GM18868 (cell line): Measurements from ENCODE around the gene SOX5.

Source experiments
- ATAC-seq: cut with Tn5 transposase; IDR thresholded peaks from one replicate; pipeline ENCODE4 v1.9.1; 2021; ENCODE audit warnings: mild to moderate bottlenecking, moderate library complexity; ENCODE audit not compliant: unreplicated experiment

The SOX5 gene

DNA sequence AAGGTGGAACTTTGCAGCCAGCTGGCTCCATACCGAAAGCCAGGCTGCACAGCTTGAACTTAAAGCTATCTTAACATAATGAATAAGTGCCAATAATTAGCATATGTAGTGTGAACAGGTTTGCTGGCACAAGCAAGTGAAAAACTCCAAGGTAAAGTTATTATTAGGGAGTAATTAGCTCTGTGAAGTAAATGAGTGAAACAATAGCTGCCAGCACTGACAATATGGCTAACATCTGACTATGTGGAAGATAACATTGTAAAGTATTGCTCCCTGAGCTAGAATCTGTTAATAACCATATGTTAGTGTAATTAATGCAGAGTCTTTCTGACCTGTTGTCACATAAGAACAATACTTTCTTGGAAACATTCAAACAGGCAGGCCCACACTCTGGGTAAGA lies 246.4 kb downstream of the SOX5 start:
- no peak for ATAC-seq

DNA sequence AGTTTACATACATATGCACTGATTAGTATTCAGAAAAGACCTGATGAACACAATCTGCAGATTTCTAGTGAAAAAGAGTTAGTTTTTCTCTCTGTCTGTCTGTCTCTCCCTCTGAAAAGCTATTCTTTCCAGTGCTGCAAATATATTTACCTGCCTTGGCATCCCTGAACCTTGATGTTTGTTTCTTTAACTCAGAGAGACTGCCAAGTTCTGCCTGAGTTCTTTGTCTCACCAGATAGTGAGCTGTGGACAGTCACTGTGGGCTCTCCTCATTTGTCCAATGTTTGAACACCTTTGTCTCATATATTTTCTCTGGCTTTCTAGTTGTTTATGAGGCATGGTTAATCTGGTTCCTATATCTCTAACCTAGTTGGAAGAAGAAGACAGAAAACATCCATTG lies 250.4 kb downstream of the SOX5 start:
- ATAC-seq = no peak

DNA sequence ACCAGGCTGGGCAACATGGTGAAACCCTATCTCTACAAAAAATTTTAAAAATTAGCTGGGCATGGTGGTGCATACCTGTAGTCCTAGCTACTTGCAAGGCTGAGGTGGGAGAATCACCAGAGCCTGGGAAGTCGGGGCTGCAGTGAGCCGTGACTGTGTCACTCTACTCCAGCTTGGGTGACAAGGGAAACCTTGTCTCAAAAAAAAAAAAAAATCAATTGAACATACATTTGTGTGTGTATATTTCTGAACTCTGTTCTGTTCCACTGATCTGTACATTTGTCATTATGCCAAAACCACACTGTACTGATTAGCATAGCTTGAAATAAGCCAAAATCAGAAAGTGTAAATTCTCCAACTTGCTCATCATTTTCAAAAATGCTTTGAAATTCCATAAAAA lies 254.6 kb downstream of the SOX5 start:
- ATAC-seq = no peak

DNA sequence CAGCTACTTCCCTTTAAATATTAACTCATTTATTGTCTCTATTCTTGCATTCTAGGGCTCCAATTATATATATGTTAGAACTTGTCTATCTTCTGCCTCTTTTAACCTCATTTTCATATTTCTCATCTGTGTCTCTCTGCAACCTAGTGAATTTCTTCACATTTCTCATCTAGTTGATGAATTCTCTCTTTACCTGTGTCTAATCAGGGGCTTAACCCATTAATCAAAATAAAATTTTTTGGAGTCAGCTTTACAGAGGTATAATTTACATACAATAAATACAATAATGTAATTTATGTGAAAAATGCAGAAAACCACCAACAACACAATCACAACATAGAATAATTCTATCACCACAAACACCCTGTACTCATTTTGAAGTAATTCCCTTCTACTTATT lies 255.2 kb downstream of the SOX5 start:
- ATAC-seq = no peak

DNA sequence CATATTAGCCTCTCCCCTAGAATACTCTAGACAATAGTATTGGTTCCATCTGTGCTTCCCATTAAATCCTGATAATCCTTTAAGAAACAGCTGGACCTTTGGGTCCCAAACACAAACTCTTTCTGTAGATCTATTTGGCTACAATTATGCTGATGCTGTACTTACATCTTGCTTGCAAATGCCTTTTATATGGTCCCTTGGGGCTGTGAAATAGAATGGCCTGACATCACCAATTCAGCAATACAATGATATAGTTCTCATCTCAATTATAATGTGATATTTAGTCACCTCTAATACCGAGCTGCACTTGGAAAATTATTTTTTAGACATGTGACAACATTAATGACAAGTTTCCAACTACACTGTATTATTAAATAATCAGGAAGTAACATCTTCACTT lies 261.5 kb downstream of the SOX5 start:
- ATAC-seq = no peak

DNA sequence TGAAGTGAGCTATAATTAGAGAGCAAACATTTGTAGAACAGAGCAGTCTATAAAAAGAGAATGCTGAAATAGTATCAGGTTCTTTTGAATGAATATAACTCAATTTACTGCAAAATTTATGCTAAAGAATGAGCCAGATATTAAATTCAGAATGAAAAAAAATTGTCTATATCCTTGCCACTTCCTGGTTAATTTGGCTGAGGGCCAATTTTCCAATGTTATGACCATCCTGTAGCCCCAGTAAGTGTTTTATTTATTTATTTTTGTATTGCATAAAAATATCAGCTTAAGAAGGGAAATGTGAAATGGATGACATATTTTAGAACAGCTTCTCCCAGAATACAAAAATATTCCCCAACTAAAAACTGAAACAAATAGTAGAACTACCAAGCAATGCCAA lies 263.4 kb downstream of the SOX5 start:
- ATAC-seq = no peak

DNA sequence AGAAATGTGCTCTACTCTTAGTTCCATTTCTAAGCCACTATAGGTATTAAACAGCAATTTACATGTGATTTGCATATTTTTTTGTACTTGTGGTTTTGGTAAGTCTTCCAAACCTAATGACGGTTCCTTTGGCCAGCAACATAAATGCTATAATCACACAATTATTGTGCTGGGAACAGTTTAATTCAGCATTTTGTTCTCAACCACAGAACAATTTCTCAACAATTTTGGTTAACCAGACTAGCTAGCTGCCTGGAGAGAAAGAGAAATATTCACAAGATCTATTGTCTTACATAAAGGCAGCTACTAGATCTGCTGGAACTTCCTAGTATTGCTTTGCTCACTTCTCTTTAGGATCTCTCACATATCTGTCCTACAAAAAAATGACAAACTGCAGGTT lies 265.3 kb downstream of the SOX5 start:
- no peak for ATAC-seq

DNA sequence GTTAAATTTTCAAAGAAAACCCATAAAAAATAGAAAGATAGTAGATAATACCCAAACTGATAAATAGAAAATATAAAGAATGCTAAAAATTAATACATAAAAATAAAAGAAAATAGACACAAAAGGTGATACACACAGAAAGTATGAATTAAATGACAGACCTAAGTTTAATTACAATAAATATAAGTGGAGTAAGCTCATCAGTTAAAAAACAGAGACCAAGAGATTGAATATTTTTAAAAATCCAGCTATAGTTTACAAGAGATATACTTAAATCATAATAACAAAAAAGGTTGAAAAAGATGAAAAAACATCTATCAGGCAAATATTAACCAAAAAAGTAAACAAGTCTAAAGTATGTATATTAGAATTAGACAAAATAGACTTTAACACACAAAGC lies 268.2 kb downstream of the SOX5 start:
- ATAC-seq = no peak

DNA sequence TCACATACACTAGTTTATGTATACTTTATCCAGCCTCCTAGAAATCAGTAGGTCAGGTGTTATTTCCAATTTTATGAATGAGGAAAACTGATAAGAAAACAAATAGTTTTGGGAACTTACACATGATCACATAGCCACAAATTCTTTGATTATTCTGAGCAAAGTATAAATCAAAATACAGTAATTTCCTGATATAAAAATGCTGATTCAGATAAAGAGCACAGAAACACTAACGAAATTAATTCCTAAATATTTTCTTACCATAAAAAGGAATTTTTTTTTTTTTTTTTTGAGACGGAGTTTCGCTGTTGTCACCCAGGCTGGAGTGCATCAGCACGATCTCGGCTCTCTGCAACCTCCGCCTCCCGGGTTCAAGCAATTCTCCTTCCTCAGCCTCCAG lies 275.4 kb downstream of the SOX5 start:
- no peak for ATAC-seq

DNA sequence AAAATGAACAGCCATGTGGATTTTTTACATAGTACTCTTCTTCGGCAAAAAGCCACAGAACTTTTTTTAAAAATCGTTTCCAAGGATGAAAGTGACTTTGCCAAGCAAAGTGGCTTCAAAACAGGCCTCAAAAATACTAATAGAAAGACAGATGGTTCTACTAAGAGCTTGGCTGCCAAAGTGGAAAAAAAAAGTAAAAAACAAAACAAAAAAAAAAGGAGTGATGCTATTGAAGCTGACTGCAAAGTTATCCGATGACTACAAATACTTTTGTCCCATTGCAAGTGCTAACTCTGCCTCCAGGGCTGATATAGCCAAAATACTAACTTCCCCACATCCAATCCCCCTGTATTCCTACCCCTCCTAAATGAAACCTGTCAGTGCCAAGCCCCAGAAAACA lies 277.6 kb downstream of the SOX5 start:
- ATAC-seq = no peak

DNA sequence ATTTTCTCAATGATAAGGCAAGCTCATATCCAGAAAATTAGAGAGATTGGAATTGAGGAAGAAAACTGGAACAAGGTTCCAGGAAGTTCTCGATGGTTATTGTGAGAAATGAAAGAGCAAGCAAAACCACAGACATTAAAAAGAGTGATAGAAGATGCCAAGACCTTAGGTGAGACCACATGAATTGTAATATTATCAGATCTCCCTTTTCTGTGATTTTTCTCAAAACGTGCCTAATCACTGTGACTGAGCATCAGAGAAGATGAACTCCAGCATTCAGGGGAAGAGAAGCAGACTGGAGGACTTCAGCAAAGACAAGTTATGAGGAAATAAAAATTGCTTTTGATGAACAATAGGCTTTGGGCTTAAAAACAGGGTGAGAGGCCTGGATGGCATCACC lies 278.8 kb downstream of the SOX5 start:
- no peak for ATAC-seq

DNA sequence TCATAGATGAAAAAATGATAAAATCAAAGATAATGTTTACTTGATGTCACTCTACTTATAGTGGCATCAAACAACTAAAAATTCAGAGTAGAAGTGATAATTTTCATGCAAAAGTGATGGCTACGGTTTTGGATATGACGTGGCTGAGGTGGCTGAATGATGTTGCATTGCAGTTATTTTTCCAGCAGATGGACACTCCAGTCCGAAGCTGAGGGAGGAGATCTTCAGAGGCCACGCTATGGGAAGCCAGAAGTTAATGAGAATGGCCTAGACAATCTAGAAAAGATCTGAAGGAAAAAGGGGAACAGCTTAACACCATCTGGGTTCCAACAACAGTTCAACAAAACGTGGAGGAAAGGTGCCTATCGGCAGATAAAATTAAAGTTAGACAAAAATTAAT lies 279.8 kb downstream of the SOX5 start:
- ATAC-seq = no peak

DNA sequence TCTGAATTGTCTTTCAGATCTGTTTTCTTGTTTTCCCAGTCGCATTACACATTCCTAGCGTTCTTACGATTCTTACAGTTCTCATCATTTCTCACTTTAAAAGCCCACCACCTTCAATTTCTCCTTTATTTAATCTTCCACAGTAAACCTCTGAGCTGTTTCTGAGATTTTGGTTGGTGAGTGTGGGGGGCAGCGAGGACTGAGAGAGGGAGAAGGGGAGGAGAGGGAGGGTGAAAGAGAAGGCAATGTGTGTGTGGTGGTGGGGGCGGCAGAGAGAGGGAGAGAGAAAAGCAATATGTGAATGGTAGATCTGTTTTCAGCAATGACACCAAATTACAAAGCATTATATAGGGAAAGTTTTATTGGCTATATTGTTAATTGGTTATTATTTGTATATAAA lies 282.6 kb downstream of the SOX5 start:
- ATAC-seq = no peak

DNA sequence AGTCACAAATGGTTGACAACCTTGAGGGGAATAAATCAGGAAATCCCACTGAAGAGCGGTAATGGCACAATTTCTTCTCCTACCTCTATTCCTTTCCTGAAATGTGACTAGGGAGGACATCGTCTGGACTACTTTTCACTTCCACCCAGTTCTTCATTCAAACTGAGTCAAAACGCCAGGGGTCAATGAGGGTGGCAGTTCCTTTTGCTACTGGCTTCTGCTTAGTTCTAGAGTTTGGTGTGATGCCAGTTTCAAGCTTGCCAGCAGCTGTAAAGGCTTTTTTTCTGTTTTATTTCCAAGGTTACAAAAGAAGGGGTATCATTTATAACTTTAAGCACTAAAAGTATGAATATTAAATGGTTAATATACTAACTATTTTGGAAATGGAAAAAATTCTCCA lies 286.5 kb downstream of the SOX5 start:
- ATAC-seq = no peak

DNA sequence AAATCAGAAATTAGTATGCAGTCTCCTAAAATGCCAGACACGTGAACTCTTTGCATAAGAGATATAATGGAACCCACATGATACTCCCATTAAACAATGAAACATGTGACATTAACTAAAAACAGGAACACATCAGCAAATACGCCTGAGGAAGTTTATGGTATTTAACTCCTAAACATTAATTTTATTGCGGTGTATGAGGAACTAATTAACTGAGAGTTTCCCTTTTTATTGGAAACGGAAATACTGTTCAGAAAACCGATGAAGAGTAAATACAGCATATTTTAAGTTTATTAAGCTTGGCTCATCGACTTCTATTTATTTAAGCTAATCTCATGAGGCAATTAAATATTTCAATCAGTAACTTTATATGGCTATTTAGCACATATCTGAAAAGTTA lies 290.3 kb downstream of the SOX5 start:
- no peak for ATAC-seq

DNA sequence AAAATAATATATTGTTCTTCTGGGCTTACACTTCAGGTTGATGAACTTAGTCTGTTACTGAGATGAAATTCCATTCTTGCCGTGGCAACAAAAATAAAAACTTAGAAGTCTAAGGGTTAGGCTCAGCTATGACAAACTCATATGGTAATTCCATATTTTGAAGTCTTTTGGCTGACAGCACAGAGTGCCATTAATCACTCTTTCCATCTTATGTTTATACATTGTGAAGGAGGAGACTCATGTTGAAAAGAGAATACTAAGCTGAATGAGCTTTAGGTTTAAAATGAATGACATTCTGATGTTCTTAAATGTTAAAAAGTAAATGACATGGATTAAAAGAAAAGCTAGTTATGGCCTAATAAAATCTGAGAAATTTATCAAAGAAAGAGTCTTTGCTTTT lies 291.9 kb downstream of the SOX5 start:
- no peak for ATAC-seq

DNA sequence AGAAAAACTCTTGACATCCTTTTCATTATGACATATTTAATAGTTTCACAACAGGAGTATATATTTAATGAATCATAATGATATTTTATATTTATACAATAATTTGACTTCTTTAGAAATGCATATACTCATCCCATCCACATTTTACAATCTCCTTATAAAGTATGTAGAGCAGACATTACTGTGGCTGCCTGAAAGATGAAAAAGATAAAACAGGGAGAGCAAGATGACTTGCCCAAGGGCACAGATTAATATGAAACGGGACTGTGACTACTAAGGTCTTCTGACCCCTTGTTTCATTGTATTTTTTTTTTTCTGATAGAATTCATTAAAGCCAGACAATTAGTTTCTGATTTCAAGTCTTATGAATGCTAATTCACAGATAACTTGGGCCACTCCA lies 293.6 kb downstream of the SOX5 start:
- no peak for ATAC-seq

DNA sequence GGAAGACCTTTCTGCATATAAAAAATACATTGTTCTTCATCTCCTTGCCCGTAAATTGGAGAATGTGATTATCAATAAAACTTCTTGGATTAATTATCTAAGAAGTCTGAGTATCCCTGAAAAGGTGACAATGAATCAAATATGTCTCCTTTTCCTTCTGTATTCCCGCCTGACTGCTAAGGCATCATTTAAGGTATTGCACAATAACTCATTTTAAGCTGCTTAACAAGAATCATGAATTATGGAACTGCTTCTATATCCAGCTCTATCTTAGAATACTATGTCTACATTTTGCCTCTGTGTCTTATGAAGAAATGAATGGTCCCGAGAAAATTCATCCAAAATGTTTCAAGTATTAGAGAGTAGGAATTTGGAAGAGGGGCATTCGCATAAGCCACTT lies 294.4 kb downstream of the SOX5 start:
- ATAC-seq = no peak

DNA sequence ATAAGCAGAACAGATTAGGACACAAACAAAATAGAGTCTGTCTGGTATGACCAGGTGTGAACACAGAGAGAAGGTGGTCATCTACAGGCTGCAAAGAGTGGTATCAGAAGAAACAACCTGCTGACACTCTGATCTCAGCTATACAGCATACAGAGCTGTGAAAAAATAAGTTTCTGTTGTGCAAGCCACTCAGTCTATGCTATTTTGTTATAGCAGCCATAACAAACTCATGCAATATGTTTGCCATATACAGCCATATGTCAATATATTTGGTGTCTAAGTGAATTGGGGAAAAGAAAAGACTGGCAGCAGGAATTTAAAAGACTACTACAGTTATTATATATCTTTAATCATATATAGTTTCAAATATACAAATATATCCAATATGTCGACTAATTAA lies 300.9 kb downstream of the SOX5 start:
- ATAC-seq = no peak

DNA sequence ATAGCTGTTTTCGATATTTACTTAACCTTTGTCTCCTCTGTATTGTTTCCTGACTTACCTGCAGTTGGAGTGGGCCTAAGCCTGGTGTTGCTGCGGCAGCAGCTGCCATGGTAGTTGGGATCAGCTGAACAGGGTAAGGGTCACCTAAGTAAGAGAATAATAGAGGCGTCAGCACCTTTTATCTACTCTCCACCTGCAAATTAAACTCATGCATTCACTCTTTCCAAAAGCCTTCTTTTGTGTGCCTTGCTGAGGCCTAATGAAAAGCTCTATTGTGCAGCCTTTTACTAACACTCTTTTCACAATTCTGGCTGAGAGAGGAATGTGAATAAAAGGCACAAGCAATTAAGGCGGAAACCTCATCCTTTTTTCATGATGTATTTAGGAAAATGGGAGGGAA lies 308.7 kb downstream of the SOX5 start:
- no peak for ATAC-seq

DNA sequence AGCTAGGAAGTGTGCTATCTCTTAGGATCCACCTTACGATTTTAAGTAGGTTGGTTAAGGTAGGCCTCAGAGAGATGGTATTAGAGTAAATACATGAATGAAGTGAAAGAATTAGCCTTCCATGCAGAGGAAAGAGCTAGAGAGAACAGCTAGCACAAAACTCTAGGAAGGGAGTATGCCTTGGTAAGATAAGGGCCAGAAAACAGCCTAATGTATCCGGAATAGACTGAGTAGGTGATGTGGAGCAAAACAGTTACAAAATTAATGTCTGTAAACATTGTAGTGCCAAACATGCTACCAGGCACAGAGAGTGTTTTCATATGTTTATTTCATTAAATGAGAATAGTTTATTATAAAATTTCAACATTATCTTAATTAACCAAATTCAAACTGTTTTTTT lies 315.1 kb downstream of the SOX5 start:
- ATAC-seq = no peak

DNA sequence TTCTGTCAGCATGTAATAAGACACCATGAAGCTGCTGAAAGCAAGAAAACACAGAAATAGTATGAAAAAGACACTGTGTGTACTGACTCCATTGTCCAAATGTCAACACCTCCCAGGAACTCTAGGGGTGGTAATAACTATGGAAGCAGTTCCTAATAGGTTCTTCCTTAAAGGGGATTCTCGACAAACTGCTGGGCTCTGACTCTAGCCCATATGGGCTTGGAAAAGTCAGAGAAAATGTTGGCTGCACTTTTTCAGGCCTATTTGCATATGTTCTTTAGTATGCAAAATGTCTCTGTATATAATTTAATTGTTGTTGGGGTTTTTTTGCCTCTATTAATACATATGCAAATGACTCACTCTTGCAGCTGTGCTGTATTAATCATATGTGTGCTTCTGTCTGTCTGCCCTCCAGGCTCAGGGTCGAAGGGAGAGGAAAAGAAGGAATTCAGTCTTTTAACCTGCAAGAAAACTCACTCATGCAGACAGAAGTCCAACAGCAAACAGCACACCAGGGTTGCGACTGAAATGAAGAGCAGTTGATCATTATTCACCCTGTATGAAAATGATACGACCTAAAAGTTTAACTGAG lies 317.6 kb downstream of the SOX5 start:
- ATAC-seq = no peak

DNA sequence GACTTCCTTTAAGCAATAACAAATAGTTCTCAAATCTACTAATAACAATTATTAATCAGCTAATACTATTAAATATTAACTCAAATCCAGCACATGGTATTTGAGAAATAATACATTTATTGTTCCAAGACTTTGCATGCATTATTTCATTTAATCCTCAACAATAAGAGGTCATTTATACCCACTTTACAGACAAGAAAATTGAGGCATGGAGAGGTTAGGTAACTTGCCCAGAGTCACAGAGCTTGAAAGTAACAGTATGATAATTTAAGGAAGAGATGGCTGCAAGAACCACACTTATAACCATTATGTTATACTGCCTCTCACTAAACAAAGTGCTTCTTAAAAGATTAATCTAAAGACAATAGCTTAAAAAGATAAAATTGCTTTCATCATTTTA lies 318.9 kb downstream of the SOX5 start:
- ATAC-seq = no peak

DNA sequence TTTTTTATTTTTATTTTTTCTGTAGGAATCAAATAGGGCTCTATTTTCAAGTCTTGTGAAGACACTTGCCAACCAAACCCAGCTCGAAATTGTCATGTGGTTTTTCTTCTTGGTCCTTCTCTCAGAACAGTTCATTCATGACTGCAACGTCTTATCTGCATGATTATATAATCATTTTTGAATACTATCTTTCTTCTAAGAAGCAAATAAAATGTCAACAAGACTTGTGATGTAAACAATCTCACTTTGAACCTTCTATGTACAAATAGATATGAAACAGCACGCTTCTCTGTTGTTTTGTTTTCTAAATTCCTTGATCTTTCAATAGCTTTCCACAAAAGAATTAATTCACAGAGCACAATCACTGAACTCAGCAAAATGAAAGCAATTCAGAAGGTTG lies 320.7 kb downstream of the SOX5 start:
- no peak for ATAC-seq
